Neuronal stem cell (in vitro differentiated cells): Measurements from ENCODE around the gene ARMC7.
A peak's percentile ranks its signal among the peaks of the same experiment; 100 is the strongest.
"Not testable (repeated sequence)": the region's sequence is repeated elsewhere in the genome, so short reads cannot be mapped to it uniquely, and the experiment has no call there.

Experiments
- DNase-seq: peaks from one replicate; pipeline ENCODE4 v3.0.0-alpha.2; 2013; ENCODE audit warnings: low spot score
- H2AFZ ChIP-seq: one replicate; pipeline ENCODE4 v1.6.1; 2013; ENCODE audit warnings: mild to moderate bottlenecking, low read length, inconsistent platforms
- H2AK5ac ChIP-seq: 2 replicates; pipeline ENCODE4 v1.6.1; 2013; ENCODE audit warnings: low read depth, mild to moderate bottlenecking, inconsistent platforms, low read length, moderate library complexity, mixed read lengths
- H2BK120ac ChIP-seq: 2 replicates; pipeline ENCODE4 v1.6.1; 2013; ENCODE audit warnings: low read depth, mild to moderate bottlenecking, inconsistent platforms, low read length, moderate library complexity, mixed read lengths
- H2BK12ac ChIP-seq: one replicate; pipeline ENCODE4 v1.6.1; 2013; ENCODE audit warnings: low read length, inconsistent platforms
- H2BK15ac ChIP-seq: 2 replicates; pipeline ENCODE4 v1.6.1; 2013; ENCODE audit warnings: mild to moderate bottlenecking, low read length, inconsistent platforms, mixed read lengths
- H2BK5ac ChIP-seq: one replicate; pipeline ENCODE4 v1.6.1; 2013; ENCODE audit warnings: inconsistent platforms, mild to moderate bottlenecking, low read length, moderate library complexity
- H3K14ac ChIP-seq: one replicate; pipeline ENCODE4 v1.6.1; 2013; ENCODE audit warnings: low read length, inconsistent platforms
- H3K18ac ChIP-seq: 2 replicates; pipeline ENCODE4 v1.6.1; 2013; ENCODE audit warnings: low read length, inconsistent platforms
- H3K23ac ChIP-seq: 2 replicates; pipeline ENCODE4 v1.6.1; 2013; ENCODE audit warnings: low read depth, mild to moderate bottlenecking, mixed read lengths, low read length, inconsistent platforms; ENCODE audit not compliant: poor library complexity
- H3K27ac ChIP-seq: replicated peaks from 3 replicates; pipeline ENCODE4 v1.5.1; 2013; ENCODE audit warnings: low read length, inconsistent platforms
- H3K27me3 ChIP-seq, 3 experiments: 2 replicates each; pipeline ENCODE4 v1.6.1; 2013; ENCODE audit warnings: low read length in 3 of 3, mild to moderate bottlenecking in 2 of 3, inconsistent platforms in 1 of 3, low read depth in 1 of 3, mixed read lengths in 1 of 3, moderate library complexity in 1 of 3; ENCODE audit not compliant: control insufficient read depth in 3 of 3, insufficient read depth in 3 of 3
- H3K36me3 ChIP-seq, 2 donors: replicated peaks in 1 of 2; 2 replicates each; pipeline ENCODE4 v1.6.1; 2013; ENCODE audit warnings: low read length in 2 of 2; ENCODE audit not compliant: control insufficient read depth in 2 of 2, insufficient read depth in 2 of 2
- H3K4ac ChIP-seq: 2 replicates; pipeline ENCODE4 v1.6.1; 2013; ENCODE audit warnings: inconsistent platforms, mild to moderate bottlenecking, low read length, moderate library complexity
- H3K4me1 ChIP-seq, 2 donors: 1 replicate in 1 of 2; 2 replicates in 1 of 2; pipeline ENCODE4 v1.6.1; 2013; ENCODE audit warnings: low read length in 2 of 2, low read depth in 1 of 2; ENCODE audit not compliant: control insufficient read depth in 2 of 2, insufficient read depth in 1 of 2
- H3K4me2 ChIP-seq: one replicate; pipeline ENCODE4 v1.6.1; 2013; ENCODE audit warnings: mild to moderate bottlenecking, low read length, inconsistent platforms; ENCODE audit not compliant: insufficient read depth, poor library complexity, severe bottlenecking
- H3K4me3 ChIP-seq, 2 donors: 2 replicates each; pipeline ENCODE4 v1.5.1; 2013; ENCODE audit warnings: low read length in 2 of 2, mild to moderate bottlenecking in 2 of 2, inconsistent platforms in 1 of 2, moderate library complexity in 1 of 2
- H3K79me1 ChIP-seq: one replicate; pipeline ENCODE4 v1.6.1; 2013; ENCODE audit warnings: low read depth, mild to moderate bottlenecking, inconsistent platforms, low read length, moderate library complexity
- H3K9ac ChIP-seq: one replicate; pipeline ENCODE4 v1.6.1; 2013; ENCODE audit warnings: mild to moderate bottlenecking, low read depth, low read length, inconsistent platforms; ENCODE audit not compliant: poor library complexity
- H3K9me3 ChIP-seq, 2 donors: replicated peaks in 1 of 2; 2 replicates each; pipeline versions ENCODE3 to v1.6.1; 2013; ENCODE audit warnings: low read length in 2 of 2, mild to moderate bottlenecking in 2 of 2, inconsistent platforms in 1 of 2, low read depth in 1 of 2, mixed read lengths in 1 of 2, moderate library complexity in 1 of 2; ENCODE audit not compliant: control insufficient read depth in 2 of 2, insufficient read depth in 1 of 2
- H4K8ac ChIP-seq: one replicate; pipeline ENCODE4 v1.6.1; 2013; ENCODE audit warnings: low read depth, mild to moderate bottlenecking, inconsistent platforms, low read length, moderate library complexity
- H4K91ac ChIP-seq: one replicate; pipeline ENCODE4 v1.6.1; 2013; ENCODE audit warnings: low read length, low read depth, mild to moderate bottlenecking, inconsistent platforms; ENCODE audit not compliant: poor library complexity
- WGBS, 2 donors: extraction: QIAGEN DNeasy Blood & Tissue Kit; methylation state at CpG; one replicate each; pipeline ENCODE4 v1.1.7; 2013; ENCODE audit warnings: missing lambda C conversion rate in 2 of 2, mixed read lengths in 1 of 2; ENCODE audit not compliant: insufficient read length in 2 of 2, insufficient replicate concordance in 1 of 2; ENCODE audit errors: extremely low coverage in 2 of 2; 5-methylcytosine and 5-hydroxymethylcytosine counted together

Gene ARMC7

GRCh38 chr17:75133001-75133400 is 23.2 kb downstream of the ARMC7 start:
- H3K23ac ChIP-seq, result no peak overlapping the region
- H3K4me3 ChIP-seq, result no peak overlapping the region
- no peak overlapping the region for H4K8ac ChIP-seq
- no peak overlapping the region for H3K9ac ChIP-seq
- H3K18ac ChIP-seq, result no peak overlapping the region
- DNase-seq, result no peak
- H3K79me1 ChIP-seq, result peaks cover 7% of the 10 kb centered on the region
- no peak overlapping the region for H2AFZ ChIP-seq
- no peak overlapping the region for H3K4ac ChIP-seq
- no peak overlapping the region for H2AK5ac ChIP-seq
- no peaks in the 10 kb centered on the region for H3K27me3 ChIP-seq
- no peak overlapping the region for H2BK15ac ChIP-seq
- H3K4me2 ChIP-seq, result no peak overlapping the region
- no peak overlapping the region for H2BK5ac ChIP-seq
- H3K27ac ChIP-seq, result no peak overlapping the region
- no peak overlapping the region for H3K14ac ChIP-seq
- H2BK12ac ChIP-seq, result no peak overlapping the region
- H4K91ac ChIP-seq, result no peak overlapping the region
- WGBS, 2 donors, result no CpG with 5 or more reads among the region's 3 CpGs
- H3K36me3 ChIP-seq, result peaks cover 34 to 58% of the 10 kb centered on the region in 2 donors
- H3K9me3 ChIP-seq, result no peaks in the 10 kb centered on the region
- no peak overlapping the region for H2BK120ac ChIP-seq
- H3K4me1 ChIP-seq, result peaks cover 4 to 7% of the 10 kb centered on the region in 2 donors

DNA sequence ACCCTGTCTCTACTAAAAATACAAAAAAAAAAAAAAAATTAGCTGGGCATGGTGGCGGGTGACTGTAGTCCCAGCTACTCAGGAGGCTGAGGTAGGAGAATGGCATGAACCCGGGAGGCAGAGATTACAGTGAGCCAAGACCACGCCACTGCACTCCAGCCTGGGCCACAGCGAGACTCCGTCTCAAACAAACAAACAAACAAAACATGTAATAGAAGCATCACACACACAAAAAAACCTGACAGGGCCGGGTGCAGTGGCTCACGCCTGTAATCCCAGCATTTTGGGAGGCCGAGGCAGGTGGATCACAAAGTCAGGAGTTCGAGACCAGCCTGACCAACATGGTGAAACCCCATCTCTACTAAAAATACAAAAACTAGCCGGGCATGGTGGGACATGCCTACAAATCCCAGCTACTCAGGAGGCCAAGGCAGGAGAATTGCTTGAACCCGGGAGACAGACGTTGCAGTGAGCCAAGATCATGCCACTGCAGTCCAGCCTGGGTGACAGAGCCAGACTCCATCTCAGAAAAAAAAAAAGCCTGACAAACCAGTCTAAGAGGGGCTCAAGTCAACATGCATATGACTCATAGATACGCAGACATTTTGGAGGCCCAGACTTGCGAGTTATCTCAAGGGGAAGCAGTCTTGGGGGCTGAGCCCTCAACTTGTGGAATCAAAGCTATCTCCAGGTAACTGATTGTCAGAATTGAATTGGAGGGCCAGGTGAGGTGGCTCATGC is 24.0 kb downstream of the ARMC7 start:
- H3K4me2 ChIP-seq, H3K9me3 ChIP-seq: not testable (repeated sequence)
- WGBS, 2 donors, result no CpG with 5 or more reads among the region's 14 CpGs

DNA sequence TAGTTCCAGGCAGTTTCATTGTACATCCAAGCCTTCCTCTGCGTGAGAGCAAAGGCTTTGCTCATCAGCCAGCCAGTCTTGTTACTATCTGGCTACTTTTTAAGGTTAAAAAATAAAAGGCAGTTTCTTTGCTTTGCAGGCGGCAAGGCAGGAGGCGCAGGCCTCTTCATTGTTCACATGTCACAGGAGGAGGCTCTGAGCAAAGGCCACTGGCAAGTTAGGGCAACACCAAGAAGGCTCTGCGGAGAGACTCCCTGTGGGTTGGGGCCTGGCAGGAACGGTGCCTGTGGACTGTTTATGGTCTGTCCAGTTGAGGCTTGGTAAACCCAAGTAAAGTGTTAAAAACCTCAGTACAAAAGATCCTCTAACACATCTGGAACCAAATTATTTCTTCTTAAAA is 25.7 kb downstream of the ARMC7 start:
- peaks cover 22 to 60% of the 10 kb centered on the region in 2 donors for H3K36me3 ChIP-seq
- no peak overlapping the region for H2AFZ ChIP-seq
- WGBS, 2 donors, result no CpG with 5 or more reads among the region's 5 CpGs
- no peak overlapping the region for H3K4me2 ChIP-seq
- no peak overlapping the region for H2AK5ac ChIP-seq
- peaks cover 2% of the 10 kb centered on the region in 2 donors for H3K4me1 ChIP-seq
- no peaks in the 10 kb centered on the region for H3K9me3 ChIP-seq
- H3K27ac ChIP-seq, result peak overlapping the region; percentile 45
- no peak overlapping the region for H3K4me3 ChIP-seq
- DNase-seq, result no peak
- H4K91ac ChIP-seq, result no peak overlapping the region
- H3K23ac ChIP-seq, result no peak overlapping the region
- H2BK5ac ChIP-seq, result no peak overlapping the region
- no peaks in the 10 kb centered on the region for H3K27me3 ChIP-seq
- H2BK15ac ChIP-seq, result no peak overlapping the region
- no peak overlapping the region for H3K4ac ChIP-seq
- H3K18ac ChIP-seq, result no peak overlapping the region
- peaks cover 5% of the 10 kb centered on the region for H3K79me1 ChIP-seq
- no peak overlapping the region for H2BK12ac ChIP-seq
- no peak overlapping the region for H4K8ac ChIP-seq
- no peak overlapping the region for H3K9ac ChIP-seq
- no peak overlapping the region for H3K14ac ChIP-seq
- H2BK120ac ChIP-seq, result no peak overlapping the region

More for the DNA sequence above, 24.0 kb downstream of the ARMC7 start:
- Histone ChIP-seq H3K27ac (peak overlapping the region; percentile 15), H3K36me3 (peaks cover 32 to 60% of the 10 kb centered on the region in 2 donors)
- H3K27me3 ChIP-seq, DNase-seq, H2BK12ac ChIP-seq, H3K79me1 ChIP-seq, H2AFZ ChIP-seq, H2BK5ac ChIP-seq, H2BK15ac ChIP-seq, H3K4ac ChIP-seq, H3K23ac ChIP-seq, H3K4me3 ChIP-seq, H3K14ac ChIP-seq, H4K91ac ChIP-seq, H3K18ac ChIP-seq, H2BK120ac ChIP-seq, H3K4me1 ChIP-seq, H3K9ac ChIP-seq, H2AK5ac ChIP-seq, H4K8ac ChIP-seq: not testable (repeated sequence)

DNA sequence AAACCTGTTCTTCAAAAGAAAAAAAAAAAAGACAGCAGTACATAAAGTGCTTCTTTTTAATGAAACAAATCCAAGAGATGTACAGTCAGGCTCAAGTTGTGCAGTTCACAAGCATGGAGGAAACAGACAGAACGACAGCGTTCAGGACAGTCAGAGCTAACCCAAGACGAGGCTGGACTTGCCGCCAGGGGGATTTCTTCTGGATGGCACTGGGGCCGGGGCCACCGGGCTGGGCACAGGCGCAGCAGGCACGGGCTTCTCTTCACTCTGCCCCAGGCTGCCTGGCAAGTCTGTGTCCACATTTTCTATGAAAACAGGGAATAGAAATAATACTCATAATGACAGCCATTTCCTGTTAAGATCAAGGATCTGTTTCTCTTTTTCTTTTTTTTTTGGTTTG is 26.2 kb downstream of the ARMC7 start:
- Histone ChIP-seq H3K4ac (no peak overlapping the region), H2BK15ac (no peak overlapping the region), H2BK12ac (no peak overlapping the region), H3K4me2 (no peak overlapping the region), H3K9me3 (no peaks in the 10 kb centered on the region), H2AK5ac (no peak overlapping the region), H2AFZ (no peak overlapping the region), H2BK120ac (no peak overlapping the region), H3K79me1 (peaks cover 3% of the 10 kb centered on the region), H3K27me3 (no peaks in the 10 kb centered on the region), H3K18ac (no peak overlapping the region), H2BK5ac (no peak overlapping the region), H3K4me1 (no peaks in the 10 kb centered on the region), H4K91ac (no peak overlapping the region), H3K27ac (no peak overlapping the region), H3K23ac (no peak overlapping the region), H3K36me3 (peaks cover 27 to 64% of the 10 kb centered on the region in 2 donors), H3K4me3 (no peak overlapping the region), H3K14ac (no peak overlapping the region), H3K9ac (no peak overlapping the region), H4K8ac (no peak overlapping the region)
- no peak for DNase-seq
- WGBS, 2 donors, result no CpG with 5 or more reads among the region's 8 CpGs
